HG03575 (cell line): ENCODE results near the gene DENND2C.
A peak's percentile ranks its signal among the peaks of the same experiment; 100 is the strongest.

Experiments used
- ATAC-seq: cut with Tn5 transposase; IDR thresholded peaks from one replicate; pipeline ENCODE4 v1.9.1; 2021; ENCODE audit not compliant: unreplicated experiment, insufficient number of reproducible peaks, low FRiP score; ENCODE audit errors: extremely low read depth

The DENND2C gene

GRCh38 chr1:114669562-114670082 lies at the start of gene DENND2C:
TSS of gene DENND2C (minus strand) at chr1:114670049. CDS start at chr1:114625984, 44,065 bp downstream.
- ATAC-seq = peak; percentile 20

GRCh38 chr1:114719424-114719787 lies 49.6 kb upstream of the DENND2C start:
- no peak for ATAC-seq

- no peak for ATAC-seq
These were observed 49.0 kb upstream of the DENND2C start for GRCh38 chr1:114718661-114719423.

- peak; percentile 78 for ATAC-seq
These were observed 46.7 kb upstream of the DENND2C start, which contains the start of gene NRAS for GRCh38 chr1:114716304-114717170. TSS of gene NRAS (minus strand) at chr1:114716771. CDS start at chr1:114716160, 611 bp downstream.

GRCh38 chr1:114715952-114716303 lies 46.1 kb upstream of the DENND2C start:
- no peak for ATAC-seq

- ATAC-seq = no peak
These were observed 43.1 kb upstream of the DENND2C start for GRCh38 chr1:114712977-114713376.

GRCh38 chr1:114710360-114710759 lies 40.5 kb upstream of the DENND2C start:
- ATAC-seq = no peak

- no peak for ATAC-seq
These were observed 37.8 kb upstream of the DENND2C start for GRCh38 chr1:114707604-114708003.

GRCh38 chr1:114703242-114703641 lies 33.4 kb upstream of the DENND2C start:
- ATAC-seq = no peak

GRCh38 chr1:114702737-114703136 lies 32.9 kb upstream of the DENND2C start:
- ATAC-seq = peak; percentile 51

- no peak for ATAC-seq
These were observed 32.1 kb upstream of the DENND2C start for GRCh38 chr1:114701931-114702330.

GRCh38 chr1:114700036-114700600 lies 30.3 kb upstream of the DENND2C start:
- ATAC-seq = no peak

GRCh38 chr1:114696810-114697209 lies 27.0 kb upstream of the DENND2C start:
- ATAC-seq = no peak

- no peak for ATAC-seq
These were observed 25.7 kb upstream of the DENND2C start, which contains the start of gene AMPD1 for GRCh38 chr1:114695430-114696058. TSS of gene AMPD1 (minus strand) at chr1:114695546. CDS start at chr1:114695471, 75 bp downstream.

- no peak for ATAC-seq
These were observed 24.9 kb upstream of the DENND2C start for GRCh38 chr1:114694540-114695310.

GRCh38 chr1:114692947-114693346 lies 23.1 kb upstream of the DENND2C start:
- ATAC-seq = no peak

GRCh38 chr1:114691061-114691460 lies 21.2 kb upstream of the DENND2C start:
- no peak for ATAC-seq

- no peak for ATAC-seq
These were observed 20.3 kb upstream of the DENND2C start for GRCh38 chr1:114690148-114690547.
